HCT116 (cell line): ENCODE results near the gene HEATR5A. TPM values are rescaled to one million over a fixed set of nuclear protein-coding genes. Genes with fewer than 3 reads are reported as not detected.

Experiments used
- ATAC-seq: fragments of 200-7000 bp; cut with Tn5 transposase; 2 replicates; pipeline ENCODE4 v1.9.1; 2020; ENCODE audit warnings: mild to moderate bottlenecking, moderate library complexity
- BruUV-seq: library from RNA; stranded (reverse); fragments of 400-500 nt; replicated peaks from 2 replicates; lab custom pipeline; 2021; lab: Mats Ljungman, UMichigan
- CTCF ChIA-PET: fragments of 300-600 bp; sonication (Branson Sonifier 250); formaldehyde crosslinking; loops from one replicate; lab custom pipeline; 2021; ENCODE audit warnings: antibody characterized with exemption; lab: Charles Lee
- POLR2A ChIA-PET: fragments of 300-600, 350-600 bp; sonication (Branson Sonifier 250); formaldehyde crosslinking; loops from one replicate; lab custom pipeline; 2021; ENCODE audit warnings: antibody characterized with exemption; lab: Charles Lee
- RAD21 ChIA-PET, 2 experiments: fragments of 300-600 bp; sonication (Branson Sonifier 250); formaldehyde crosslinking; loops; one replicate each; lab custom pipeline; 2023; ENCODE audit warnings: low total read pairs in 2 of 2; ENCODE audit not compliant: uncharacterized antibody in 2 of 2, unreplicated experiment in 2 of 2, low non-redundant PET in 1 of 2; lab: Charles Lee
- DNase-seq: peaks from one replicate; pipeline ENCODE4 v3.0.0-alpha.2; 2010; ENCODE audit warnings: low read depth, low spot score
- H2AFZ ChIP-seq: fragments of 200-600 bp; shearing (Covaris generic), sonication (generic); 2 replicates; pipeline ENCODE4 v1.6.1; 2017; ENCODE audit warnings: low read depth, mixed run types, mixed read lengths, antibody characterized with exemption, low read length; ENCODE audit not compliant: poor library complexity, severe bottlenecking
- H3K27ac ChIP-seq: 2 replicates; pipeline ENCODE4 v1.5.1; 2012; ENCODE audit warnings: low read depth, low read length
- H3K27me3 ChIP-seq: fragments of 200-600 bp; sonication (generic); 2 replicates; pipeline ENCODE4 v1.6.1; 2016; ENCODE audit warnings: mixed run types, low read length, mixed read lengths; ENCODE audit not compliant: insufficient read depth
- H3K36me3 ChIP-seq, 2 experiments: fragments of 200-500 bp in 1 of 2; fragments of 200-600 bp in 1 of 2; sonication (Bioruptor generic) in 1 of 2; sonication (generic) in 1 of 2; 2 replicates each; pipeline versions ENCODE4 v1.5.1 to v1.6.1; 2014 to 2016; ENCODE audit warnings: low read length in 2 of 2, inconsistent platforms in 1 of 2, mixed read lengths in 1 of 2, mixed run types in 1 of 2; ENCODE audit not compliant: insufficient read depth in 2 of 2, control insufficient read depth in 1 of 2
- H3K4me1 ChIP-seq, 2 experiments: fragments of 200-600 bp in 1 of 2; sonication (generic) in 1 of 2; 2 replicates each; pipeline versions ENCODE4 v1.5.1 to v1.6.1; 2012 to 2017; ENCODE audit warnings: low read length in 2 of 2, inconsistent platforms in 1 of 2, mild to moderate bottlenecking in 1 of 2, mixed read lengths in 1 of 2, mixed run types in 1 of 2, moderate library complexity in 1 of 2; ENCODE audit not compliant: insufficient read depth in 2 of 2, control insufficient read depth in 1 of 2
- H3K4me2 ChIP-seq: fragments of 200-600 bp; sonication (generic); 2 replicates; pipeline ENCODE4 v1.6.1; 2017; ENCODE audit warnings: mixed run types, low read length, mixed read lengths
- H3K4me3 ChIP-seq, 2 experiments: fragments of 200-600 bp in 1 of 2; sonication (generic) in 1 of 2; replicated peaks in 1 of 2; 2 replicates each; pipeline ENCODE4 v1.5.1; 2011 to 2016; ENCODE audit warnings: low read length in 2 of 2, control low read depth in 1 of 2, low read depth in 1 of 2, mild to moderate bottlenecking in 1 of 2, mixed read lengths in 1 of 2, mixed run types in 1 of 2
- H3K79me2 ChIP-seq: fragments of 200-600 bp; sonication (generic); 2 replicates; pipeline ENCODE4 v1.6.1; 2017; ENCODE audit warnings: mild to moderate bottlenecking, mixed run types, low read length, moderate library complexity, mixed read lengths; ENCODE audit not compliant: insufficient read depth
- H3K9ac ChIP-seq: fragments of 200-600 bp; sonication (generic); 2 replicates; pipeline ENCODE4 v1.6.1; 2016; ENCODE audit warnings: low read length, mixed read lengths
- H3K9me2 ChIP-seq: fragments of 200-600 bp; sonication (generic), shearing (Covaris generic); 2 replicates; pipeline ENCODE4 v1.6.1; 2017; ENCODE audit warnings: mixed run types, mild to moderate bottlenecking, moderate library complexity; ENCODE audit not compliant: insufficient read depth
- H3K9me3 ChIP-seq, 2 experiments: fragments of 200-500 bp in 1 of 2; fragments of 200-600 bp in 1 of 2; sonication (Bioruptor generic) in 1 of 2; sonication (generic) in 1 of 2; 2 replicates each; pipeline ENCODE4 v1.6.1; 2014 to 2017; ENCODE audit warnings: low read length in 2 of 2, mixed read lengths in 2 of 2, inconsistent platforms in 1 of 2, low read depth in 1 of 2, mild to moderate bottlenecking in 1 of 2, mixed run types in 1 of 2, moderate library complexity in 1 of 2; ENCODE audit not compliant: control insufficient read depth in 1 of 2, insufficient read depth in 1 of 2
- H4K20me1 ChIP-seq: fragments of 200-600 bp; sonication (generic), shearing (Covaris generic); 2 replicates; pipeline ENCODE4 v1.6.1; 2017; ENCODE audit warnings: mixed run types, mild to moderate bottlenecking, moderate library complexity; ENCODE audit not compliant: insufficient read depth
- ATF3 ChIP-seq: IDR thresholded peaks from 2 replicates; pipeline ENCODE4 v1.6.1; 2012
- CBX3 ChIP-seq: IDR thresholded peaks from 2 replicates; pipeline ENCODE4 v1.6.1; 2012; ENCODE audit warnings: low read depth
- CEBPB ChIP-seq: IDR thresholded peaks from 2 replicates; pipeline ENCODE4 v1.6.1; 2012; ENCODE audit warnings: low read depth
- EGR1 ChIP-seq: IDR thresholded peaks from 2 replicates; pipeline ENCODE4 v1.6.1; 2012; ENCODE audit warnings: low read depth
- ELF1 ChIP-seq: IDR thresholded peaks from 2 replicates; pipeline ENCODE4 v1.6.1; 2012; ENCODE audit warnings: low read depth, borderline replicate concordance
- EZH2 ChIP-seq: fragments of 200-600 bp; sonication (generic); IDR thresholded peaks from 2 replicates; pipeline ENCODE4 v1.6.1; 2017; ENCODE audit warnings: antibody characterized with exemption, mixed run types
- MAX ChIP-seq: IDR thresholded peaks from 2 replicates; pipeline ENCODE4 v1.6.1; 2012
- POLR2AphosphoS5 ChIP-seq: IDR thresholded peaks from 2 replicates; pipeline ENCODE4 v1.6.1; 2011; ENCODE audit warnings: mild to moderate bottlenecking, low read depth, low read length, moderate library complexity
- SP1 ChIP-seq: IDR thresholded peaks from 2 replicates; pipeline ENCODE4 v1.6.1; 2012; ENCODE audit warnings: low read depth
- YY1 ChIP-seq: IDR thresholded peaks from 2 replicates; pipeline ENCODE4 v1.6.1; 2011; ENCODE audit warnings: low read length, low read depth, moderate library complexity, mild to moderate bottlenecking; ENCODE audit not compliant: insufficient replicate concordance; ENCODE audit errors: extremely low read depth
- ZBTB33 ChIP-seq: IDR thresholded peaks from 2 replicates; pipeline ENCODE4 v1.6.1; 2011; ENCODE audit warnings: mild to moderate bottlenecking, low read length, moderate library complexity; ENCODE audit not compliant: insufficient replicate concordance; ENCODE audit errors: extremely low read depth
- ZNF274 ChIP-seq: fragments of 200-500 bp; sonication (Bioruptor generic); IDR thresholded peaks from 2 replicates; pipeline ENCODE4 v1.6.1; 2014; ENCODE audit warnings: mild to moderate bottlenecking, low read depth, low read length, inconsistent platforms
- intact Hi-C: fragments of 100-400 bp; cut with micrococcal nuclease; formaldehyde crosslinking; loops from 2 replicates; pipeline ENCODE4 v1.10.0; 2022
- total RNA-seq: library from RNA; stranded (reverse); gene quantifications from one replicate; pipeline ENCODE4 v1.2.1, GENCODE V29; 2021; ENCODE audit not compliant: unreplicated experiment

The HEATR5A gene
- total RNA-seq, 1 experiment from 2014 or later, result 20.9 TPM

GRCh38 chr14:31339743-31340142 is 80.6 kb downstream of the HEATR5A start:
- ChIA-PET RAD21 (no interaction called here), POLR2A (no interaction called here), CTCF (no interaction called here)
- Histone ChIP-seq H4K20me1 (no peaks in the 10 kb centered on the region), H3K36me3 (no peaks in the 10 kb centered on the region), H3K27me3 (no peaks in the 10 kb centered on the region), H3K27ac (no peak overlapping the region), H3K4me3 (no peak overlapping the region), H3K4me1 (no peaks in the 10 kb centered on the region), H3K9me2 (no peaks in the 10 kb centered on the region), H3K4me2 (no peak overlapping the region), H2AFZ (no peak overlapping the region), H3K9me3 (no peaks in the 10 kb centered on the region), H3K79me2 (no peaks in the 10 kb centered on the region), H3K9ac (no peak overlapping the region)
- DNase-seq (no peak), ATAC-seq (no peak)
- intact Hi-C loops, result no loop called here
- TF ChIP-seq ZBTB33 (no peak), CBX3 (no peak), EZH2 (no peak), SP1 (no peak), MAX (no peak), YY1 (no peak), ELF1 (no peak), ZNF274 (no peak), CEBPB (no peak), POLR2AphosphoS5 (no peak), ATF3 (no peak), EGR1 (no peak)
- BruUV-seq, result no TSS peak
